ENCODE results near the gene TANGO6. TPM values are rescaled to one million over a fixed set of nuclear protein-coding genes. Genes with fewer than 3 reads are reported as not detected.

The TANGO6 gene
- total RNA-seq, 1 experiment from 2014 or later, result 18.2 TPM

DNA sequence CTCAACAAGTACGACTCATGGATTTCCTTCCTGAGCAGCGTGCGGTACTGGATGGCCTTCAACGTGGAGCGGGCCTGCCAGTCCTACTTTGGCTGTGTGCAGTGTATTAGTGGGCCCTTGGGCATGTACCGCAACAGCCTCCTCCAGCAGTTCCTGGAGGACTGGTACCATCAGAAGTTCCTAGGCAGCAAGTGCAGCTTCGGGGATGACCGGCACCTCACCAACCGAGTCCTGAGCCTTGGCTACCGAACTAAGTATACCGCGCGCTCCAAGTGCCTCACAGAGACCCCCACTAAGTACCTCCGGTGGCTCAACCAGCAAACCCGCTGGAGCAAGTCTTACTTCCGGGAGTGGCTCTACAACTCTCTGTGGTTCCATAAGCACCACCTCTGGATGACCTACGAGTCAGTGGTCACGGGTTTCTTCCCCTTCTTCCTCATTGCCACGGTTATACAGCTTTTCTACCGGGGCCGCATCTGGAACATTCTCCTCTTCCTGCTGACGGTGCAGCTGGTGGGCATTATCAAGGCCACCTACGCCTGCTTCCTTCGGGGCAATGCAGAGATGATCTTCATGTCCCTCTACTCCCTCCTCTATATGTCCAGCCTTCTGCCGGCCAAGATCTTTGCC lies 271.1 kb downstream of the TANGO6 start:
- intact Hi-C loops (cut with micrococcal nuclease; ENCODE audit: unreplicated experiment), result no loop called here
- H3K27me3 ChIP-seq (replicated peaks; ENCODE audit: control insufficient read depth, insufficient read depth, low read length), result no peaks in the 10 kb centered on the region
- H3K4me1 Mint-ChIP-seq (ENCODE audit: low read depth, unreplicated experiment), result no peaks in the 10 kb centered on the region
- H3K36me3 ChIP-seq (ENCODE audit: control insufficient read depth, insufficient read depth, low read length), result peaks cover 10% of the 10 kb centered on the region
- no peak overlapping the region for H3K4me3 Mint-ChIP-seq (ENCODE audit: unreplicated experiment)
- no peaks in the 10 kb centered on the region for H3K9me3 Mint-ChIP-seq (ENCODE audit: unreplicated experiment)
- DNase-seq, result no peak
- H3K36me3 Mint-ChIP-seq (ENCODE audit: insufficient read depth, unreplicated experiment), result peaks cover 25% of the 10 kb centered on the region
- BruUV-seq (replicated peaks), result no TSS peak
- no peak overlapping the region for H3K4me3 ChIP-seq (ENCODE audit: low read depth, low read length)
- CTCF ChIA-PET, result interaction anchor here (0.6 to 1.1 kb wide), 2 partner anchors 10 to 374 kb away, joined by 3 to 15 read pairs; no protein-coding TSS in a partner anchor
- POLR2A ChIA-PET, result no interaction called here
- H3K27me3 Mint-ChIP-seq (ENCODE audit: insufficient read depth, unreplicated experiment), result no peaks in the 10 kb centered on the region
- TF ChIP-seq, protein P1, sequence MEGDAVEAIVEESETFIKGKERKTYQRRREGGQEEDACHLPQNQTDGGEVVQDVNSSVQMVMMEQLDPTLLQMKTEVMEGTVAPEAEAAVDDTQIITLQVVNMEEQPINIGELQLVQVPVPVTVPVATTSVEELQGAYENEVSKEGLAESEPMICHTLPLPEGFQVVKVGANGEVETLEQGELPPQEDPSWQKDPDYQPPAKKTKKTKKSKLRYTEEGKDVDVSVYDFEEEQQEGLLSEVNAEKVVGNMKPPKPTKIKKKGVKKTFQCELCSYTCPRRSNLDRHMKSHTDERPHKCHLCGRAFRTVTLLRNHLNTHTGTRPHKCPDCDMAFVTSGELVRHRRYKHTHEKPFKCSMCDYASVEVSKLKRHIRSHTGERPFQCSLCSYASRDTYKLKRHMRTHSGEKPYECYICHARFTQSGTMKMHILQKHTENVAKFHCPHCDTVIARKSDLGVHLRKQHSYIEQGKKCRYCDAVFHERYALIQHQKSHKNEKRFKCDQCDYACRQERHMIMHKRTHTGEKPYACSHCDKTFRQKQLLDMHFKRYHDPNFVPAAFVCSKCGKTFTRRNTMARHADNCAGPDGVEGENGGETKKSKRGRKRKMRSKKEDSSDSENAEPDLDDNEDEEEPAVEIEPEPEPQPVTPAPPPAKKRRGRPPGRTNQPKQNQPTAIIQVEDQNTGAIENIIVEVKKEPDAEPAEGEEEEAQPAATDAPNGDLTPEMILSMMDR (IDR thresholded peaks at IDR 0.05; ENCODE audit: insufficient read depth in 1 of 2, low read depth in 1 of 2, low read length in 1 of 2, severe bottlenecking in 1 of 2, unreplicated experiment in 1 of 2), result no peak
- H3K27ac Mint-ChIP-seq (ENCODE audit: unreplicated experiment), result no peak overlapping the region
- no peaks in the 10 kb centered on the region for H3K9me3 ChIP-seq
- H3K4me1 ChIP-seq, result no peaks in the 10 kb centered on the region

DNA sequence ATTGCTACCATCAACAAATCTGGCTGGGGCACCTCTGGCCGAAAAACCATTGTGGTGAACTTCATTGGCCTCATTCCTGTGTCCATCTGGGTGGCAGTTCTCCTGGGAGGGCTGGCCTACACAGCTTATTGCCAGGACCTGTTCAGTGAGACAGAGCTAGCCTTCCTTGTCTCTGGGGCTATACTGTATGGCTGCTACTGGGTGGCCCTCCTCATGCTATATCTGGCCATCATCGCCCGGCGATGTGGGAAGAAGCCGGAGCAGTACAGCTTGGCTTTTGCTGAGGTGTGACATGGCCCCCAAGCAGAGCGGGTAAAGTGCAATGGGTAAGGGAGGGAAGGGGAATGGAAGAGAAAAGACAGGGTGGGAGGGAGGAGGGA lies 271.6 kb downstream of the TANGO6 start:
- ChIA-PET CTCF (interaction anchor here (0.6 to 2.0 kb wide), 2 partner anchors 9 to 375 kb away, joined by 5 to 15 read pairs; partner anchors contain the start of gene HAS3), POLR2A (no interaction called here)
- BruUV-seq (replicated peaks), result no TSS peak
- Mint-ChIP-seq H3K27ac (ENCODE audit: unreplicated experiment) (no peak overlapping the region), H3K4me3 (ENCODE audit: unreplicated experiment) (no peak overlapping the region), H3K9me3 (ENCODE audit: unreplicated experiment) (no peaks in the 10 kb centered on the region), H3K27me3 (ENCODE audit: insufficient read depth, unreplicated experiment) (no peaks in the 10 kb centered on the region), H3K4me1 (ENCODE audit: low read depth, unreplicated experiment) (no peaks in the 10 kb centered on the region), H3K36me3 (ENCODE audit: insufficient read depth, unreplicated experiment) (peaks cover 28% of the 10 kb centered on the region)
- H3K27me3 ChIP-seq (replicated peaks; ENCODE audit: control insufficient read depth, insufficient read depth, low read length), result no peaks in the 10 kb centered on the region
- no peak overlapping the region for H3K4me3 ChIP-seq (ENCODE audit: low read depth, low read length)
- TF ChIP-seq, protein P1 (IDR thresholded peaks at IDR 0.05; ENCODE audit: insufficient read depth in 1 of 2, low read depth in 1 of 2, low read length in 1 of 2, severe bottlenecking in 1 of 2, unreplicated experiment in 1 of 2), result no peak
- H3K36me3 ChIP-seq (ENCODE audit: control insufficient read depth, insufficient read depth, low read length), result peaks cover 14% of the 10 kb centered on the region
- intact Hi-C loops (cut with micrococcal nuclease; ENCODE audit: unreplicated experiment), result no loop called here
- DNase-seq, result no peak
- H3K9me3 ChIP-seq, result no peaks in the 10 kb centered on the region
- H3K4me1 ChIP-seq, result no peaks in the 10 kb centered on the region

DNA sequence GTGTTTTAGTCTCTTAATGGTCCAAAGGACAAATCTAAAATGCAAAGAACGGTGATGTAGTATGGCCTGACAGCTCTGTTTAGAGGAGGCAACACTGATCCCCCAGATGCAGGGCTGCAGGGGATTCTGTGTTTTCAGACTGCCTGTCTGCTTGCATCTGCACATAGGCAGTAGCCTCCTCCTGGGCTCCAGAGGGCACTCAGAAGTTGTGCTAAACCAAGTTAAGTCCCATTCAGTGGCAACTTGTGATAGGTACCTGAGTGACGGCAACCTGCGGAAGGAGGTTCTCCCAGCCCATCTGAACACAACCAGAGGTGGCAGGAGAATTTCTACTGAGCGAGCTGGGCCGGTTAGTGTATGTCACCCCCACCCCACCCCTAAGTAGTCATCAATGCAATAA lies 272.0 kb downstream of the TANGO6 start:
- CTCF ChIA-PET, result interaction anchor here (0.6 to 2.0 kb wide), 3 partner anchors 10 to 375 kb away, joined by 4 to 15 read pairs (median 5); partner anchors contain the start of gene HAS3
- H3K27me3 Mint-ChIP-seq (ENCODE audit: insufficient read depth, unreplicated experiment), result no peaks in the 10 kb centered on the region

More for the DNA sequence above, 272.0 kb downstream of the TANGO6 start:
- H3K9me3 Mint-ChIP-seq (ENCODE audit: unreplicated experiment), result no peaks in the 10 kb centered on the region
- H3K4me1 ChIP-seq, result no peaks in the 10 kb centered on the region
- peaks cover 14% of the 10 kb centered on the region for H3K36me3 ChIP-seq (ENCODE audit: control insufficient read depth, insufficient read depth, low read length)
- H3K4me1 Mint-ChIP-seq (ENCODE audit: low read depth, unreplicated experiment), result no peaks in the 10 kb centered on the region
- DNase-seq, result no peak
- TF ChIP-seq, protein P1 (IDR thresholded peaks at IDR 0.05; ENCODE audit: insufficient read depth in 1 of 2, low read depth in 1 of 2, low read length in 1 of 2, severe bottlenecking in 1 of 2, unreplicated experiment in 1 of 2), result no peak
- no peaks in the 10 kb centered on the region for H3K9me3 ChIP-seq
- POLR2A ChIA-PET, result no interaction called here
- H3K36me3 Mint-ChIP-seq (ENCODE audit: insufficient read depth, unreplicated experiment), result peaks cover 32% of the 10 kb centered on the region
- no peak overlapping the region for H3K4me3 ChIP-seq (ENCODE audit: low read depth, low read length)
- no peak overlapping the region for H3K4me3 Mint-ChIP-seq (ENCODE audit: unreplicated experiment)
- no TSS peak for BruUV-seq (replicated peaks)
- H3K27ac Mint-ChIP-seq (ENCODE audit: unreplicated experiment), result no peak overlapping the region
- intact Hi-C loops (cut with micrococcal nuclease; ENCODE audit: unreplicated experiment), result no loop called here
- H3K27me3 ChIP-seq (replicated peaks; ENCODE audit: control insufficient read depth, insufficient read depth, low read length), result no peaks in the 10 kb centered on the region
